SKM-1 (cell line): ENCODE data around the gene PIK3C2A.

Source experiments
- DNase-seq: peaks from one replicate; lab custom pipeline; 2025; ENCODE audit not compliant: unreplicated experiment; lab: John Stamatoyannopoulos, UW

Gene PIK3C2A

DNA sequence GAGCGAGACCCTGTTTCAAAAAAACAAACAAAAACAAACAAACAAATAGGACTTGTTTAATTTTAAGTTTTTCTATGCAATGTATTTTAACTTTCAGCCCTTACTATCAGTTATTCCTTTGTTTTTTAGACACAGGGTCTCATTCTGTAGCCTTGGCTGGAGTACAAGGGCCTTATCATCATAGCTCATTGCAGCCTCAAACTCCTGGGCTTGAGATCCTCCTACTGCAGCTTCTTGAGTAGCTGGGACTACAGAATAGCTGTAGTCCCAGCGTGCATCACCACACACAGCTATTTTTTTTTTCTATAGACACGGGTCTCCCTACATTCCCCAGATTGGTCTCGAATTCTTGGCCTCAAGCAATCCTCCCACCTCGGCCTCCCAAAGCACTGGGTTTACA is 44.5 kb downstream of the PIK3C2A start:
- no peak for DNase-seq

DNA sequence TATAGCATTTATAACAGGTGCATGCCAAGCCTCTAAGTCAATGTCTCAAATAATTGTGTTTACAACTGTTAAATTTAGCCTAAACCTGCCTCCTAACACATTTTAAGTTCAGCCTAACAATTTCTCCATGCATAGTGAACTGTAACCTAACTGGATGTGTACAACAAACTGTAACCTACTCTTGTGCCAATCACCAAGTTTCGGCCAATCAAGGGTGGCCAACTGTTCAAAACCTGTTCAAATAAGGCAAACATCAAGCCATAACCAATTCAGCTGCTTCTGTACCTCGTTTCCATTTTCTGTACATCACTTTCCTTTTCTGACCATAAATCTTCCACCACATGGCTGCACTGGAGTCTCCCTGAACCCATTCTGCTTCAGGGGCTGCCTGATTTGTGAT is 45.4 kb downstream of the PIK3C2A start:
- DNase-seq = no peak

DNA sequence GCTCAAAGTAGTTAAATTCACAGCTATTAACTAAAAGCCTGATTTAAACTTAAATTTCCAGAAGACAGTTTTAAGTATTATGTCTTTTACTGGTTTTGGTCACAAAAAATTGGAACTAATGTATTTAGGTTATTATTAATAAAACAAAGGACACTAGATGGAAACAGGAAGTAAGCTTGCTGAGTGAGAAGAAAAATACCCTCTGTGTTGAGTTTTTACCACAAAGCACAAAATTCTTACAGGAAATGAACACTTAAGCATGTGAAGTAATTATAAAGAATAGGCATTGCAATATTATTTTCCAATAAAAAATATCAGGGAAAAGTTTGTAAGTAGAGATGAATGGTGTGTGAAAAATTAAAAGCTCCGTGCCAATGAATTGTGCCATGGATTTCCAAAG is 46.3 kb downstream of the PIK3C2A start:
- no peak for DNase-seq

DNA sequence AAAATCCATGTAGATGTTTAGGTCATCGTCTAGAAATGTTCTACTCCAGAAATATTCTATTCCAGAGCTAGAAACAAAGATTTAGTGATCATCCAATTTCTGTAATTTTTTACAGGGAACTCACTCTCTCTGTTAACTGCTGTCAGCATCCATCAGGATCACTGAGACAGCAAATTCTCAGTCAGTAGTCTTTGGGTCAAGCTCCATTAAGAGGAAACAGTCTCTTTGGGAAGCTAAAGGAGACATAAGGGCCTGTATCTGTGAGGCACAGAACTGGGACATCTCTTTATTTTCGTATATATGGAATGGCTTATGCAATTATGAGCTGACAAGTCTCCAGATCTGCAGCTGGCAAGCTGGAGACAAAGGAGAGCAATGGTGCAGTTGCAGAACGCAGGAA is 48.3 kb downstream of the PIK3C2A start:
- DNase-seq = no peak
